Sigmoid colon (tissue), 4 donors: ENCODE measurements around the gene ERGIC1.

ENCODE experiments used
- EP300 ChIP-seq, 4 donors: sonication (generic); formaldehyde crosslinking; IDR thresholded peaks; one replicate each; pipeline ENCODE4 v1.6.1; 2017; ENCODE audit warnings: antibody characterized with exemption in 4 of 4
- POLR2A ChIP-seq, 2 donors: fragments of 450-650 bp; IDR thresholded peaks; one replicate each; pipeline ENCODE4 v1.6.1; 2016; ENCODE audit warnings: antibody characterized with exemption in 2 of 2, mild to moderate bottlenecking in 2 of 2, moderate library complexity in 2 of 2
- POLR2AphosphoS5 ChIP-seq, 4 donors: sonication (generic); formaldehyde crosslinking; IDR thresholded peaks; one replicate each; pipeline ENCODE4 v1.6.1; 2017; ENCODE audit warnings: antibody characterized with exemption in 4 of 4
- TF ChIP-seq, protein P1 (sequence below), 4 experiments: fragments of 450-650 bp in 3 of 4; fragments of 200-600 bp in 1 of 4; IDR thresholded peaks; one replicate each; pipeline ENCODE4 v1.5.1; 2016 to 2019; ENCODE audit warnings: antibody characterized with exemption in 4 of 4, mild to moderate bottlenecking in 3 of 4, moderate library complexity in 2 of 4

DNA sequence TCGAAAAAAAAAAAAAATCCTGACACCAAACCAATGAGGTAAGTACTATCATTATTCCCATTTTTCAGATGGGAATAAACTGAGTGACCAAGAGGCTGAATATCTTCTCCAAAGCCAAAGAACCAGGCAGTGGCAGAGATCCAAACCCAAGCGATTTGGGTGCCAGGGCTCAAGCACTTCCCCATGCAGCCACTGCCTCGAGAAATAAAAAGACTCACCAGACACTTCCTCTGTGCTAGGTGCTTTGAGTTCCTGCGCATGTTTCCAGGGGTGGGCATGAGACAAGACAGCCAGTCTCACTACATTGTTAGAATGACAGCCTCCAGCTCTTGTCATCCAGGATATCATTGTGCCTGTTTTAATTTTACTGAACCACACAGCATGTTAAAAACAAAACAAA, 122.9 kb downstream of the ERGIC1 start:
- TF ChIP-seq, protein P1, sequence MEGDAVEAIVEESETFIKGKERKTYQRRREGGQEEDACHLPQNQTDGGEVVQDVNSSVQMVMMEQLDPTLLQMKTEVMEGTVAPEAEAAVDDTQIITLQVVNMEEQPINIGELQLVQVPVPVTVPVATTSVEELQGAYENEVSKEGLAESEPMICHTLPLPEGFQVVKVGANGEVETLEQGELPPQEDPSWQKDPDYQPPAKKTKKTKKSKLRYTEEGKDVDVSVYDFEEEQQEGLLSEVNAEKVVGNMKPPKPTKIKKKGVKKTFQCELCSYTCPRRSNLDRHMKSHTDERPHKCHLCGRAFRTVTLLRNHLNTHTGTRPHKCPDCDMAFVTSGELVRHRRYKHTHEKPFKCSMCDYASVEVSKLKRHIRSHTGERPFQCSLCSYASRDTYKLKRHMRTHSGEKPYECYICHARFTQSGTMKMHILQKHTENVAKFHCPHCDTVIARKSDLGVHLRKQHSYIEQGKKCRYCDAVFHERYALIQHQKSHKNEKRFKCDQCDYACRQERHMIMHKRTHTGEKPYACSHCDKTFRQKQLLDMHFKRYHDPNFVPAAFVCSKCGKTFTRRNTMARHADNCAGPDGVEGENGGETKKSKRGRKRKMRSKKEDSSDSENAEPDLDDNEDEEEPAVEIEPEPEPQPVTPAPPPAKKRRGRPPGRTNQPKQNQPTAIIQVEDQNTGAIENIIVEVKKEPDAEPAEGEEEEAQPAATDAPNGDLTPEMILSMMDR (IDR thresholded peaks at IDR 0.05), result no peak
- no peak for TF ChIP-seq POLR2AphosphoS5 (IDR thresholded peaks at IDR 0.05)
- no peak for TF ChIP-seq POLR2A (IDR thresholded peaks at IDR 0.05)
- TF ChIP-seq EP300 (IDR thresholded peaks at IDR 0.05), result no peak
